ENCODE data around the gene PSAPL1.

DNA sequence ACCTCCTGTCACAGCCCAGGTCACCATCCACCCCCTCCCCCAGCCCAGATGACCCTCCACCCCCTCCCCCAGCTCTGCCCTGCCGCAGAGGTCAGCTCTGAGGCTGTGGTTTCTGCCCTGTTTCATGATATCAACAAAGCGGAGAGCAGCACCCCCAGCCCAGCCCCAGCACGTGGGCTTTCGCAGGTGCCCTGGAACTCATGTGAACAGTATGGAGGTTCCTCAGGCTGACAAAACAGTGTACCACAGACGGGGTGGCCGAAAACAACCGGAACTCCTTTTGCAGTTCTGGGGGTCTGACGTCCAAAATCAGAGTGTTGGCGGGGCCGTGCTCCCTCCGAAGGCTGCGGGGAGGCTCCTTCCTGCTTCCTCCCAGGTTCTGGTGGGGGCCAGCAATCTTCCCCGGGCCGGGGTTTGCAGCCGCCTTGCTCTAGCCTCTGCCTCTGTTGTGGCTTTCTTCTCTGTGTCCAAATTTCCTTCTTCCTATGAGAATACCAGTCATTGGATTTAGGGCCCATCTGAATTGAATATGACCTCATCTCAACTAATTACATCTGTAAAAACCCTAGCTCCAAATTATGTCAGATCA lies 7.9 kb upstream of the PSAPL1 start:
- TF ChIP-seq CEBPB (IDR thresholded peaks at IDR 0.05; ENCODE audit: low read depth): no peak
- no peak for TF ChIP-seq EZH2 (IDR thresholded peaks at IDR 0.05)
- TF ChIP-seq, protein P1, sequence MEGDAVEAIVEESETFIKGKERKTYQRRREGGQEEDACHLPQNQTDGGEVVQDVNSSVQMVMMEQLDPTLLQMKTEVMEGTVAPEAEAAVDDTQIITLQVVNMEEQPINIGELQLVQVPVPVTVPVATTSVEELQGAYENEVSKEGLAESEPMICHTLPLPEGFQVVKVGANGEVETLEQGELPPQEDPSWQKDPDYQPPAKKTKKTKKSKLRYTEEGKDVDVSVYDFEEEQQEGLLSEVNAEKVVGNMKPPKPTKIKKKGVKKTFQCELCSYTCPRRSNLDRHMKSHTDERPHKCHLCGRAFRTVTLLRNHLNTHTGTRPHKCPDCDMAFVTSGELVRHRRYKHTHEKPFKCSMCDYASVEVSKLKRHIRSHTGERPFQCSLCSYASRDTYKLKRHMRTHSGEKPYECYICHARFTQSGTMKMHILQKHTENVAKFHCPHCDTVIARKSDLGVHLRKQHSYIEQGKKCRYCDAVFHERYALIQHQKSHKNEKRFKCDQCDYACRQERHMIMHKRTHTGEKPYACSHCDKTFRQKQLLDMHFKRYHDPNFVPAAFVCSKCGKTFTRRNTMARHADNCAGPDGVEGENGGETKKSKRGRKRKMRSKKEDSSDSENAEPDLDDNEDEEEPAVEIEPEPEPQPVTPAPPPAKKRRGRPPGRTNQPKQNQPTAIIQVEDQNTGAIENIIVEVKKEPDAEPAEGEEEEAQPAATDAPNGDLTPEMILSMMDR (IDR thresholded peaks at IDR 0.05 in 2 of 3, conservative IDR thresholded peaks at IDR 0.05 in 1 of 3; ENCODE audit: borderline replicate concordance in 1 of 3, insufficient read depth in 1 of 3, low read depth in 2 of 3, low read length in 2 of 3): no peak
- TF ChIP-seq, protein P2, sequence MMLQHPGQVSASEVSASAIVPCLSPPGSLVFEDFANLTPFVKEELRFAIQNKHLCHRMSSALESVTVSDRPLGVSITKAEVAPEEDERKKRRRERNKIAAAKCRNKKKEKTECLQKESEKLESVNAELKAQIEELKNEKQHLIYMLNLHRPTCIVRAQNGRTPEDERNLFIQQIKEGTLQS (IDR thresholded peaks at IDR 0.05): no peak
- TF ChIP-seq POLR2A (IDR thresholded peaks at IDR 0.05; ENCODE audit: borderline replicate concordance, extremely low read depth, insufficient read depth, insufficient read length): no peak
